ENCODE results near the gene GPX3. TPM values are rescaled to one million over a fixed set of nuclear protein-coding genes. Genes with fewer than 3 reads are reported as not detected.

Gene GPX3
- total RNA-seq, 1 experiment from 2014 or later, result 20.4 TPM

DNA sequence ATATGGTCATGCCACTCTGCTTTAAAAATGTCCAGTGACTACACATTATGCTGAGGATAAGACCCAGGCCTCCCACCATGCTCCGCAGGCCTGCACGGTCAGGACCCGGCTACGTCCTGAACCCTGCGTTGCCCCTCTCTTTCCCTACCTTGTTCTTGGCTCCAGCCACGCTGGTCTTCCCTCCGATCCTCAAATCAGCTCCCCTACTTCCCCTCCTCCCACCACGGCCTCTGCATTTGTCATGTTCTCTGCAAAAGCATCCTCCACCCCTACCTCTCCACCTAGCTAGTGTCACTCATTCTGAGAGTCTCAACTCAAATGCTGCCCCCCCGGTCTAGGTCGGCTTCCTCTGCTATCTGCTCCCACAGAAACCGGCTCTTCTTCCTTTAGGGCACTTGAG lies 11.2 kb downstream of the GPX3 start:
- Mint-ChIP-seq H3K9me3 (no peaks in the 10 kb centered on the region; a peak in 1 of 5 replicates), H3K27ac (no peak overlapping the region; a peak in 1 of 7 replicates), H3K4me1 (no peaks in the 10 kb centered on the region), H3K4me3 (no peak overlapping the region), H3K36me3 (ENCODE audit: insufficient read depth in 1 of 3, low read depth in 3 of 3) (peaks cover 2 to 51% (median 28%) of the 10 kb centered on the region in 3 experiments), H3K27me3 (ENCODE audit: low read depth) (no peaks in the 10 kb centered on the region)
- Histone ChIP-seq H4K20me1 (ENCODE audit: control insufficient read depth, insufficient read depth, insufficient read length) (no peaks in the 10 kb centered on the region), H3K4me2 (ENCODE audit: insufficient read depth, insufficient read length, low read length) (no peak overlapping the region), H2BK120ac (ENCODE audit: low read depth, low read length, poor library complexity, severe bottlenecking) (no peak overlapping the region), H3K27ac (ENCODE audit: insufficient read length, low read depth, low read length) (no peak overlapping the region), H4K91ac (ENCODE audit: insufficient read length, low read depth, low read length) (no peak overlapping the region), H3K79me2 (ENCODE audit: insufficient read depth, low read length) (no peaks in the 10 kb centered on the region), H3K23ac (ENCODE audit: insufficient read length, low read depth, low read length) (no peak overlapping the region), H3K56ac (ENCODE audit: insufficient read length, low read depth, low read length) (no peak overlapping the region), H2BK5ac (ENCODE audit: insufficient read length, low read length) (no peak overlapping the region), H4K5ac (ENCODE audit: insufficient read length, low read depth, low read length) (no peak overlapping the region), H3K4ac (ENCODE audit: low read depth, low read length) (no peak overlapping the region), H3K79me1 (ENCODE audit: insufficient read depth, low read depth, low read length, poor library complexity, severe bottlenecking) (no peaks in the 10 kb centered on the region), H3K9ac (ENCODE audit: extremely low read depth, insufficient read length, low read length) (no peak overlapping the region), H2BK12ac (ENCODE audit: insufficient read length, low read depth, low read length) (no peak overlapping the region), H3K27me3 (ENCODE audit: insufficient read depth, low read length) (no peaks in the 10 kb centered on the region), H3T11ph (ENCODE audit: low read length) (no peak overlapping the region), H3K4me1 (ENCODE audit: insufficient read depth, low read length) (no peaks in the 10 kb centered on the region), H3K18ac (ENCODE audit: insufficient read length, low read depth, low read length) (no peak overlapping the region), H4K8ac (replicated peaks; ENCODE audit: insufficient read length, low read depth, low read length) (no peak overlapping the region), H2BK20ac (ENCODE audit: low read depth, low read length, poor library complexity, severe bottlenecking) (no peak overlapping the region), H3K14ac (ENCODE audit: insufficient read depth, low read length) (no peak overlapping the region), H3K9me3 (ENCODE audit: control insufficient read depth, low read depth, low read length) (no peaks in the 10 kb centered on the region), H2AFZ (ENCODE audit: low read length) (no peak overlapping the region), H2AK5ac (ENCODE audit: insufficient read length, low read length) (no peak overlapping the region), H2BK15ac (ENCODE audit: low read depth, low read length) (no peak overlapping the region), H3K23me2 (ENCODE audit: insufficient read length, low read depth, low read length, poor library complexity, severe bottlenecking) (no peaks in the 10 kb centered on the region)
- no CpG with 5 or more reads among the region's 11 CpGs for WGBS (ENCODE audit: extremely low coverage, insufficient read length, low lambda C conversion rate)
- no peak for DNase-seq
- no peak for TF ChIP-seq CTCF (conservative IDR thresholded peaks at IDR 0.05)

Measured in H9 (cell line).